ENCODE results near the gene TRIO.

Gene TRIO

DNA sequence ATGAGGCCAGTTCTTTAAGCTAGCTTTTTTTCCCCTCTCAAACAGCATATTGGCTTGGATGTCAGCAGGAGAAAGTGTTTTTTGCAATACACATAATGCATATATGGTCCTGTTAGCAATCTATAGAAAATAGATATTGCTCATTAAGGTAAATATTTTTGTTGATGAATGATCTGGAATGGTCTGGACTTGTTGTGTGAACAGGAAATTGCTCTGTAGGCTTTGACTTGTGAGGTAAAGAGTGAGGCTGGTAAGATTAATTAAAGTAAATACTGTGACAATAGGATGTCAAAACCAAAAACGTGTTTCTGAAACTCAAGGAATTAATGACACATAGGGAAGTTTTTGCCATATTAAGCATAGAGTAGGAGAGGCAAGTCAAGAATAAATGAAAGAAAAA, 176.0 kb downstream of the TRIO start:
- Histone ChIP-seq H3K4me3 (ENCODE audit: low read depth in 1 of 2, low read length in 2 of 2) (no peak overlapping the region), H3K27ac (ENCODE audit: low read depth, low read length) (no peak overlapping the region), H3K9me3 (ENCODE audit: low read length) (no peaks in the 10 kb centered on the region), H3K36me3 (ENCODE audit: insufficient read depth, low read length) (peaks cover 35% of the 10 kb centered on the region), H3K27me3 (ENCODE audit: control insufficient read depth in 1 of 2, insufficient read depth in 2 of 2, low read length in 2 of 2) (no peaks in the 10 kb centered on the region), H3K4me1 (ENCODE audit: insufficient read depth, low read length) (peaks cover 5% of the 10 kb centered on the region), H3K9ac (ENCODE audit: low read length) (no peak overlapping the region)

DNA sequence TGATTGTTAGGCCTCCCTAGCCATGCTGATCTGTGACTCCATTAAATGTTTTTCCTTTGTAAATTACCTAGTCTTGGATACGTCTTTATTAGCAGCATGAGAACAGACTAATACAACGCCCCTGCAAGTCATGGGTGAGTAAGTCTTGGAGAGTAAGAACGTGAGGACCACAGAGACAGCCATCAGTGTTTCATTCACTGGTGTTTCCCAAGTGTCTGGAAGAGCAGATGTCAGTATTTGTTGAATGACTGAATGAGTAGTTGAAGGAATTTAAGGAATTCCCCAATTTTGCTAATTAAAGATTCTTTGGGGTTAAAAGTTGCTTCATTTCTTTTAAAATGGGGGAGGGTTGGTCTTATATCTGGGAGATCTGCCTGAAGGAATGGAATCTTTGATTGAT, 178.8 kb downstream of the TRIO start:
- Histone ChIP-seq H3K4me3 (ENCODE audit: low read depth in 1 of 2, low read length in 2 of 2) (no peak overlapping the region), H3K27ac (ENCODE audit: low read depth, low read length) (no peak overlapping the region), H3K36me3 (ENCODE audit: insufficient read depth, low read length) (peaks cover 27% of the 10 kb centered on the region), H3K27me3 (ENCODE audit: control insufficient read depth in 1 of 2, insufficient read depth in 2 of 2, low read length in 2 of 2) (no peaks in the 10 kb centered on the region), H3K9ac (ENCODE audit: low read length) (no peak overlapping the region), H3K4me1 (ENCODE audit: insufficient read depth, low read length) (no peaks in the 10 kb centered on the region), H3K9me3 (ENCODE audit: low read length) (no peaks in the 10 kb centered on the region)

DNA sequence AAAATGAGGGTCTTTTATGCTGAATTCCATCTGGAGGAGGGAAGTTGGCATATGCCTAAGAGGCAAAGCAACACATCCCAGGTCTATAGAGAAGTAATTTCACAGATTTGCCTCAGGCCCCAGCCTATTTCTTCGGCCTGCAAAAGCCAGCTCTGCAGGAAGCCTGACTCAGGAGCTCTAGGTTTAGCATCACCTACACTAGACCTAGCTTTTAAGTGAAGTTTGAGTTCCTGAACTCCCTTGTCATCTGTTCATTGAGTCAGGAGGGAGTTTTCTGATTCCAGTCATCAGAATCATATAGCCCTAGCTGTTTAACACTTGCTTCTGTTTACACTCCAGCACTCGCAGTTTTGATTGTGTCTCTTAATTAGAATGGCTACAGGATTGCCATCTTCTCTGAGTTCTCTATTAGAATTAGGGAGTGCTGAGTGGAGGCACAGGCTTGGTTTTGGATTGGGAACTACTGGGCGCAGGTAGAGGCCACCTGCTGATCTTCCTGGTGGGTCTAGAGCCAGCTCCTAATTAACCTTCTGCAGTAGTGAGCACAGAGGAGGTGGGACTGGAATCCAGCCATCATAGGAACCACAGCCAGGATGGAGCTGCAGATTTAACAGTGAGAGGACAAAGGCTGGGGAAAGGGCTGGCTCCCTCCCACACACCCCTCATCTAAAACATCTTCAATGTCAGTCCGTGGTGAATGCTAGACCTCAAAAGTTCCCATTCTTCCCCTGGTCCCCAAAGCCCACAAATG, 179.5 kb downstream of the TRIO start:
- Histone ChIP-seq H3K4me3 (ENCODE audit: low read depth in 1 of 2, low read length in 2 of 2) (no peak overlapping the region), H3K4me1 (ENCODE audit: insufficient read depth, low read length) (no peaks in the 10 kb centered on the region), H3K36me3 (ENCODE audit: insufficient read depth, low read length) (peaks cover 20% of the 10 kb centered on the region), H3K9me3 (ENCODE audit: low read length) (no peaks in the 10 kb centered on the region), H3K27me3 (ENCODE audit: control insufficient read depth in 1 of 2, insufficient read depth in 2 of 2, low read length in 2 of 2) (no peaks in the 10 kb centered on the region), H3K9ac (ENCODE audit: low read length) (no peak overlapping the region), H3K27ac (ENCODE audit: low read depth, low read length) (no peak overlapping the region)

DNA sequence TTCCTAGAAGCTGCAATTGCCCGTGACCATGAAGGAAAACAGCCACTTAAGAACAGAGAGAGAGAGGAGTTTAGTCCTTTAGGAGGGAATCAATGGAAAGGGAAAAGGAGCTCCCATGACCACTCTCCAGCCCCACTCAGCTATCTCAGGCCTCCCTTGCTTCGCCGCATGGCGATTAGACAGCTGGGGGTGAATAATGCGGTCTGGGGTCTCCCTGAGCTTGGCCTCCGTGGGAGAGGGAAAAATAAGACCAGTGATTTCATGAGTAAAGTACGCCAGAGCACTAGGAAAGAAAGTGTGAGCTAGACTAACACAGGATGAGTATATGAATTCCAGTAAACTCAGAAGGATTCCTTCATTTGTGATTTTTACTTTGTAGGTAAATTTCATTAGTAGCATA, 180.3 kb downstream of the TRIO start:
- Histone ChIP-seq H3K4me1 (ENCODE audit: insufficient read depth, low read length) (no peaks in the 10 kb centered on the region), H3K27me3 (ENCODE audit: control insufficient read depth in 1 of 2, insufficient read depth in 2 of 2, low read length in 2 of 2) (no peaks in the 10 kb centered on the region), H3K36me3 (ENCODE audit: insufficient read depth, low read length) (peaks cover 19% of the 10 kb centered on the region), H3K4me3 (ENCODE audit: low read depth in 1 of 2, low read length in 2 of 2) (no peak overlapping the region), H3K27ac (ENCODE audit: low read depth, low read length) (no peak overlapping the region), H3K9me3 (ENCODE audit: low read length) (no peaks in the 10 kb centered on the region), H3K9ac (ENCODE audit: low read length) (no peak overlapping the region)

DNA sequence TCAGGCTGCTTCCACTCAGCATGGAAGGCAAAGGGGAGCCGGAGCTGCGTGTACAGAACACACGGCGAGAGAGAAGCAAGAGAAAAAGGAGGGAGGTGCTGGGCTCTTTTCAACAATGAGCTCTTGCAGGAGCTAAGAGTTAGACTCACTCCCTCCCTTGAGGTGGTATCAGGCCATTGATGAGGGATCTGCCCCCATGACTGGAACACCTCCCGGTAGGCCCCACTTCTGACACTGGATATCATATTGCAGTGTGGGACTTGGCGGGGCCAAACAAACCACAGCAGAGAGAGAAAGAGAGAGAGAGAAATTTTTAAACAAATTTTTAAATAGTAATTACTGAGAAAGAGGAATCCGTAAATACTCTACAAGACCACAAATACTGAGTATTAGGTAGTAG, 182.2 kb downstream of the TRIO start:
- peaks cover 11% of the 10 kb centered on the region for H3K36me3 ChIP-seq (ENCODE audit: insufficient read depth, low read length)
- H3K27ac ChIP-seq (ENCODE audit: low read depth, low read length): no peak overlapping the region
- H3K4me1 ChIP-seq (ENCODE audit: insufficient read depth, low read length): no peaks in the 10 kb centered on the region
- H3K9ac ChIP-seq (ENCODE audit: low read length): no peak overlapping the region
- no peaks in the 10 kb centered on the region for H3K9me3 ChIP-seq (ENCODE audit: low read length)
- H3K27me3 ChIP-seq (ENCODE audit: control insufficient read depth in 1 of 2, insufficient read depth in 2 of 2, low read length in 2 of 2): no peaks in the 10 kb centered on the region
- no peak overlapping the region for H3K4me3 ChIP-seq (ENCODE audit: low read depth in 1 of 2, low read length in 2 of 2)

DNA sequence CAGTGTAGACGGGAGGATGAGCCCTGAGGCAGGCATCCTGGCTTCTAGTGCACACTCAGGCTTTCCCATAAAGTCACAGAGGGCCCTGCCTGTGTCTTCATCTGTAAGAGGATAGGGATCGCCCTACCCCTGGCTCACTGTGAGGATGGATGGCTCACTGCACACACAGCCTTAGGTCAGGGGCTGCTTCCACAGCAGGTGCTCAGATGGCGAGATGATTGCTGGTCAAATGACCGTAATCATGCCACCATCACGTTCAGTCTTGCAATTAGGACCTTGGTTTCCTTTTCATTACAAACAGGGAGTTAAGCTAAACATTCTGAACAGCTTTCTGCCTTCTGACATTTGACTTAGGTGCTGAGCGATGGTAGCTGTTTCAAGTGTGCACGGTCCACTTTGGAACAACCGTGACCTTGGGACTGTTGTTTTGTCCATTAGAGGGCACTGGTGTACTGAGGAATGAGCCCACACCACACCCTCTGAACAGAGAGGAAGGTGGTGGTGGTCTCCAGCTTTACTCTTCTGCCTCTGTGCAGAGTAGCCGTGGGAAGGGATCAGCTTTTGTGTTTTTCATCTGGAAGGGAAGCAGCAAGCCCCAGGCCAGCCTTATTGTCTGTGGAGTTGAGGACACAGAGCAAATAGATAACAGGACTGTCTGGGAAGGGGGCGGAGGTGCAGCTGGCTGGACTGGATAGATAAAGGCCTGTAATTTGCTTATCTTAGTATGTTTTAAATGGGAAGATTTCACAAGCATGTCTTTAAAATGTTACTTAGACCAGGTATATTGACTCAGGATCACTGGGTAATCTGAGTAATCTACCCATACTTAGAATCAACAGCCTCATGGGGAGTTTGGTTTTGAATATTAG, 183.1 kb downstream of the TRIO start:
- Histone ChIP-seq H3K36me3 (ENCODE audit: insufficient read depth, low read length) (peaks cover 8% of the 10 kb centered on the region), H3K27me3 (ENCODE audit: control insufficient read depth in 1 of 2, insufficient read depth in 2 of 2, low read length in 2 of 2) (no peaks in the 10 kb centered on the region), H3K4me1 (ENCODE audit: insufficient read depth, low read length) (no peaks in the 10 kb centered on the region), H3K9me3 (ENCODE audit: low read length) (no peaks in the 10 kb centered on the region), H3K4me3 (ENCODE audit: low read depth in 1 of 2, low read length in 2 of 2) (no peak overlapping the region), H3K27ac (ENCODE audit: low read depth, low read length) (no peak overlapping the region), H3K9ac (ENCODE audit: low read length) (no peak overlapping the region)

DNA sequence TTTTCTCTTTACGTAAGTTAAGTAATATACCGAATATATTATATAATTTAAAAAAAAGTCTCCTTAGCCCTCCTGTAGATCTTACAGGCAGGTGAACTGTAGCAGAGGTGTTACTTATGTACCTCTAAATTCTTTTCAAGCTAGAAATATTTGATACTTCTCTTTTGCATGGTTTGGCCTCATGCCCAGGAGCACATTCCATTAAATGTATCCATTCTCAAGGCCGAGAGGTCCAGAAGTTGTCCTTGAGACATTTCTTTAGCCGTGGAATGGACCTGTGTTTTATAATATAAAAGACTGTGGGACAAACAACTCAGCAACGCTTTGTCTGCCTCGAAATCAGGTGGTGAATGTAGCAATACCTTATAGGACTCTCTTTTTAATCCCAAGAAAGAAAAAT, 184.5 kb downstream of the TRIO start:
- Histone ChIP-seq H3K9ac (ENCODE audit: low read length) (no peak overlapping the region), H3K27me3 (ENCODE audit: control insufficient read depth in 1 of 2, insufficient read depth in 2 of 2, low read length in 2 of 2) (no peaks in the 10 kb centered on the region), H3K27ac (ENCODE audit: low read depth, low read length) (no peak overlapping the region), H3K4me1 (ENCODE audit: insufficient read depth, low read length) (no peaks in the 10 kb centered on the region), H3K36me3 (ENCODE audit: insufficient read depth, low read length) (peaks cover 4% of the 10 kb centered on the region), H3K9me3 (ENCODE audit: low read length) (no peaks in the 10 kb centered on the region), H3K4me3 (ENCODE audit: low read depth in 1 of 2, low read length in 2 of 2) (no peak overlapping the region)

DNA sequence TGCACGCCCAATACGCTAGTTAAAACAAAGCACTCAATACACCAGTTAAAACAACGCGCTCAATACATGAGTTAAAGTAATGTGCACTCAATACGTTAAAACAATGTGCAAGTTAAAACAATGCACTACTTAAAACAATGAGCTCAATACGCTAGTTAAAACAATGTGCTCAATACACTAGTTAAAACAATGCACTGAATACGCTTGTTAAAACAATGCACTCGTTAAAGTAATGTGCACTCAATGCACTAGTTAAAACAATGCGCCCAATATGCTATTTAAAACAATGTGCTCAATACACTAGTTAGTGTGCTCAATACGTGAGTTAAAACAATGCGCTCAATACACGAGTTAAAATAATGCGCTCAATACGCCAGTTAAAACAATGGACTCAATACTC, 185.0 kb downstream of the TRIO start:
- H3K9me3 ChIP-seq (ENCODE audit: low read length): no peaks in the 10 kb centered on the region
- H3K4me1 ChIP-seq (ENCODE audit: insufficient read depth, low read length): no peaks in the 10 kb centered on the region
- no peaks in the 10 kb centered on the region for H3K27me3 ChIP-seq (ENCODE audit: control insufficient read depth in 1 of 2, insufficient read depth in 2 of 2, low read length in 2 of 2)
- no peak overlapping the region for H3K27ac ChIP-seq (ENCODE audit: low read depth, low read length)
- no peak overlapping the region for H3K9ac ChIP-seq (ENCODE audit: low read length)
- peaks cover 9% of the 10 kb centered on the region for H3K36me3 ChIP-seq (ENCODE audit: insufficient read depth, low read length)
- no peak overlapping the region for H3K4me3 ChIP-seq (ENCODE audit: low read depth in 1 of 2, low read length in 2 of 2)

DNA sequence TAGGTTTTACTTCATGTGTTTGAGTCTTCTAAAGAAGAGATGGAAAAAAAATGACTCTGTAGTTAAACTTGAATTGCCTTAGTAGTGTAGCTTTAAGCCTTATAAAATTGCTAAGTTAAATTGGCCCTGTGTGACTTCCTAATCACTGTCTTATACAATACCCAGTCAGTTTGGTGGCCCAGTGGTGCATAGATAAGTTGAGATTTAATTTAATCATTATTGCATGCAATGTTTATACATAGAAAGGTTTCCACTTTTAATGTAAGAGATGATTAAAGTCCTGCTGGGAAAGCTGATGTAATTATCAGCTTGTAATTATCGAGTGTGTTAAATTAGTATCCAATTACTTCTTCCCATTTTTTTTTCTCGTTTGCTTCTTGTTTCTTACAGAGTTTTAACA, 187.1 kb downstream of the TRIO start:
- H3K4me1 ChIP-seq (ENCODE audit: insufficient read depth, low read length): no peaks in the 10 kb centered on the region
- no peak overlapping the region for H3K9ac ChIP-seq (ENCODE audit: low read length)
- H3K36me3 ChIP-seq (ENCODE audit: insufficient read depth, low read length): peaks cover 22% of the 10 kb centered on the region
- H3K27me3 ChIP-seq (ENCODE audit: control insufficient read depth in 1 of 2, insufficient read depth in 2 of 2, low read length in 2 of 2): no peaks in the 10 kb centered on the region
- H3K4me3 ChIP-seq (ENCODE audit: low read depth in 1 of 2, low read length in 2 of 2): no peak overlapping the region
- H3K27ac ChIP-seq (ENCODE audit: low read depth, low read length): no peak overlapping the region
- no peaks in the 10 kb centered on the region for H3K9me3 ChIP-seq (ENCODE audit: low read length)

DNA sequence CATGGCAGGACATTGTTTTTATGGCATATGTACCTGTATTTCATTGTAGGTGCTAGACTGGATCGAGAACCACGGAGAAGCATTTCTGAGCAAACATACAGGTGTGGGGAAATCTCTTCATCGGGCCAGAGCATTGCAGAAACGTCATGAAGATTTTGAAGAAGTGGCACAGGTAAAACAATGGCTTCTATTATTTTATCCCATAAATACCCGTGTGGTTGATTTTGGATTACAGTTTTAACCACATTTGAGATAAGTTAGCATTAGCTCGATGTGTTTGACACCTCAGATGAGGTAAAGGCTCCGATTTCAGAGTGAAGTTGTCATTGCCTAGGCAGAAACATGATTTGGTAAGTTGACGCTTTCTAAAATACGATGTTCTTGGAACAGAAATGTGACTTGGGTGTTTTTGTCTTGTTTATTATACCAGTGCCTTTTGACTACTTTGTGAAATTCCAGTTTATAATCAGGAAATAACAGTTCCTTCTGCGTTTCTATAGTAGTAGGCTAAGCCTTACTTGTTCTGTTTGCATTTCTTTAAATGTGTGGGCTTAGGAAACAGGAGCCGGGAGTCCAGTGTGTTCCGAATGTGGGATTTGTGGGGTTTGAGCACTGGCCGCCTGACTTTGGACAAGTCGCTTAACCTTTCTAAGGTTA, 187.7 kb downstream of the TRIO start:
- no peak overlapping the region for H3K27ac ChIP-seq (ENCODE audit: low read depth, low read length)
- no peak overlapping the region for H3K9ac ChIP-seq (ENCODE audit: low read length)
- peaks cover 24% of the 10 kb centered on the region for H3K36me3 ChIP-seq (ENCODE audit: insufficient read depth, low read length)
- H3K4me1 ChIP-seq (ENCODE audit: insufficient read depth, low read length): no peaks in the 10 kb centered on the region
- no peaks in the 10 kb centered on the region for H3K9me3 ChIP-seq (ENCODE audit: low read length)
- no peaks in the 10 kb centered on the region for H3K27me3 ChIP-seq (ENCODE audit: control insufficient read depth in 1 of 2, insufficient read depth in 2 of 2, low read length in 2 of 2)
- H3K4me3 ChIP-seq (ENCODE audit: low read depth in 1 of 2, low read length in 2 of 2): no peak overlapping the region

DNA sequence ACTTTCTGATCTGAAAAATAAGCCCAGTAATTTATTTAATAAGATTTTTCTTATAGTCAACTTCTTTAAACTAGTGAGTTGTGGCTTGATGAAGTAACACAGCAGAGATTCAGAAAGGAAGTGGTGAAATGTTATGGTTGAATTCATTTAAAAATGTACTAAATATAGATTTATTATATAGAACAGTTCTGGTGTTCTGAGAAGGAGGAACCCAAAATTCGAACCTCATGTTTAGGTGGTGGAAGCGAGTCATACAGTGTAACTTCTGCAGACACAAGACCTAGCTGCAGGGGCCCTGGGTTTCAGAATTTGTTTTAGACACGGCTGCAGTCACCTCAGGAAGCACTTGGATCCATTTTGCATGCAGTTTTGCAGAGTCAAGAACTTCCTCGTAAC, 188.2 kb downstream of the TRIO start:
- Histone ChIP-seq H3K4me3 (ENCODE audit: low read depth in 1 of 2, low read length in 2 of 2) (no peak overlapping the region), H3K4me1 (ENCODE audit: insufficient read depth, low read length) (no peaks in the 10 kb centered on the region), H3K27me3 (ENCODE audit: control insufficient read depth in 1 of 2, insufficient read depth in 2 of 2, low read length in 2 of 2) (no peaks in the 10 kb centered on the region), H3K9me3 (ENCODE audit: low read length) (no peaks in the 10 kb centered on the region), H3K27ac (ENCODE audit: low read depth, low read length) (no peak overlapping the region), H3K36me3 (ENCODE audit: insufficient read depth, low read length) (peaks cover 25% of the 10 kb centered on the region), H3K9ac (ENCODE audit: low read length) (no peak overlapping the region)

All from muscle layer of colon (tissue), 2 donors.